PC-3 (cell line): ENCODE measurements around the gene PGA5.

ENCODE experiments used
- EZH2phosphoT487 ChIP-seq: fragments of 300-600 bp; sonication (generic); IDR thresholded peaks from 2 replicates; pipeline ENCODE4 v1.6.1; 2018; ENCODE audit warnings: mild to moderate bottlenecking, antibody characterized with exemption, low read length, borderline replicate concordance
- TF ChIP-seq, protein P1 (sequence below): fragments of 300-600 bp; sonication (generic); conservative IDR thresholded peaks from 2 replicates; pipeline ENCODE4 v1.5.1; 2017; ENCODE audit warnings: antibody characterized with exemption, low read depth, mild to moderate bottlenecking, low read length

DNA sequence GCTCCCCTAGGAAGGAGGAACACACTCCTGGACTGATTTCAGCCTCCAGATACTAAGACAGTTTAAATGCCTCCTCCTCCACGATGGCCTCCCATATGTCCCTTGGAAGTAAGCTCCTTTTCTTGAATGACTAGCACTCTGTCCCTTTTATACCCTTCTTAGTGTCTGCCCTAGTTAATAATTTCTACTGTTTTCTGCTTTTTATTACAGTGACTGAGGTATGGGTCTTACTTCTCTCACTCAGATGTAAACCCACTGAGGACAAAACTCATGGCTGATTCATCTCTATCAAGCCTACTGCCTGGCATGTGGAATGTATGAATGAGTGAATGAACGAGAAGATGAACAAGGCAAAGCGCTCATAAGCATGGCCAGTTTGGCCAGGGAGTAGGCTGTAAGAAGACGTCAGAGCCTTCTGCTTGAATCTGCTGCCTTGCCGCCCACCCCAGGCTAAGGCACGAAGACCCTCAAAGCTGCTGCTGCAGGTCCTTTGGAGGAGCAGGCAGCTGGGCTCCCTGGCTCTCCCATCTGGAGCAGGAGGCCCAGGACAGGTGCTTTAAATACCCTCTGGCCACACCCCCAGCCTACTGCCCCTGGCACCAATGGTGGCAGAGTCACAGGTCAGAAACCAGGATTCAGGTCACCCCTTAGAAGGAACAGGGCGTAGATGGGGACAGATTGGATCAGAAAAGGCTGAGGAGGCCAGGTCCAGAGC is 45.8 kb upstream of the PGA5 start:
- TF ChIP-seq, protein P1, sequence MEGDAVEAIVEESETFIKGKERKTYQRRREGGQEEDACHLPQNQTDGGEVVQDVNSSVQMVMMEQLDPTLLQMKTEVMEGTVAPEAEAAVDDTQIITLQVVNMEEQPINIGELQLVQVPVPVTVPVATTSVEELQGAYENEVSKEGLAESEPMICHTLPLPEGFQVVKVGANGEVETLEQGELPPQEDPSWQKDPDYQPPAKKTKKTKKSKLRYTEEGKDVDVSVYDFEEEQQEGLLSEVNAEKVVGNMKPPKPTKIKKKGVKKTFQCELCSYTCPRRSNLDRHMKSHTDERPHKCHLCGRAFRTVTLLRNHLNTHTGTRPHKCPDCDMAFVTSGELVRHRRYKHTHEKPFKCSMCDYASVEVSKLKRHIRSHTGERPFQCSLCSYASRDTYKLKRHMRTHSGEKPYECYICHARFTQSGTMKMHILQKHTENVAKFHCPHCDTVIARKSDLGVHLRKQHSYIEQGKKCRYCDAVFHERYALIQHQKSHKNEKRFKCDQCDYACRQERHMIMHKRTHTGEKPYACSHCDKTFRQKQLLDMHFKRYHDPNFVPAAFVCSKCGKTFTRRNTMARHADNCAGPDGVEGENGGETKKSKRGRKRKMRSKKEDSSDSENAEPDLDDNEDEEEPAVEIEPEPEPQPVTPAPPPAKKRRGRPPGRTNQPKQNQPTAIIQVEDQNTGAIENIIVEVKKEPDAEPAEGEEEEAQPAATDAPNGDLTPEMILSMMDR, result no peak
- TF ChIP-seq EZH2phosphoT487, result no peak
